IPS DF 6.9 (cell line): Measurements from ENCODE around the gene GLYATL1.
A peak's percentile ranks its signal among the peaks of the same experiment; 100 is the strongest.

Source experiments
- DNase-seq: peaks from one replicate; pipeline ENCODE4 v3.0.0-alpha.2; 2013; ENCODE audit warnings: low read depth, low spot score
- H3K27ac ChIP-seq: one replicate; pipeline ENCODE4 v1.5.1; 2013; ENCODE audit warnings: low read length, control low read depth
- H3K27me3 ChIP-seq: 2 replicates; pipeline ENCODE4 v1.6.1; 2013; ENCODE audit warnings: mild to moderate bottlenecking, low read length; ENCODE audit not compliant: control insufficient read depth, insufficient read depth
- H3K36me3 ChIP-seq: 2 replicates; pipeline ENCODE4 v1.6.1; 2013; ENCODE audit warnings: low read length; ENCODE audit not compliant: control insufficient read depth, insufficient read depth
- H3K4me1 ChIP-seq: 2 replicates; pipeline ENCODE4 v1.6.1; 2013; ENCODE audit warnings: low read length; ENCODE audit not compliant: control insufficient read depth, insufficient read depth
- H3K4me3 ChIP-seq: 2 replicates; pipeline ENCODE4 v1.5.1; 2013; ENCODE audit warnings: mild to moderate bottlenecking, low read length
- H3K9me3 ChIP-seq: 2 replicates; pipeline ENCODE4 v1.6.1; 2013; ENCODE audit warnings: low read length, inconsistent platforms; ENCODE audit not compliant: control insufficient read depth, insufficient read depth
- WGBS: extraction: QIAGEN DNeasy Blood & Tissue Kit; methylation state at CpG from one replicate; pipeline ENCODE4 v1.1.7; 2013; ENCODE audit warnings: mixed read lengths, missing lambda C conversion rate; ENCODE audit not compliant: insufficient read length, insufficient coverage; 5-methylcytosine and 5-hydroxymethylcytosine counted together

Gene GLYATL1

GRCh38 chr11:58939277-58939676 is at the start of gene GLYATL1:
Gene GLYATL1 (plus strand): TSS chr11:58939488. CDS start chr11:58947088, 7,600 bp downstream.
- no peaks in the 10 kb centered on the region for H3K9me3 ChIP-seq
- DNase-seq: no peak

GRCh38 chr11:58893899-58894298 is 45.4 kb upstream of the GLYATL1 start:
- Histone ChIP-seq H3K27ac (no peak overlapping the region), H3K9me3 (no peaks in the 10 kb centered on the region), H3K4me1 (no peaks in the 10 kb centered on the region), H3K4me3 (no peak overlapping the region), H3K36me3 (no peaks in the 10 kb centered on the region), H3K27me3 (no peaks in the 10 kb centered on the region; the same call in 1 of the 2 replicates)
- no CpG with 5 or more reads among the region's 2 CpGs for WGBS
- DNase-seq: no peak

More at GRCh38 chr11:58939277-58939676, at the start of gene GLYATL1:
- H3K27me3 ChIP-seq: no peaks in the 10 kb centered on the region
- no peaks in the 10 kb centered on the region for H3K4me1 ChIP-seq
- no peaks in the 10 kb centered on the region for H3K36me3 ChIP-seq
- WGBS: no CpG with 5 or more reads among the region's 4 CpGs
- H3K4me3 ChIP-seq: no peak within 1 kb of the TSS
- no peak within 1 kb of the TSS for H3K27ac ChIP-seq

- no CpG with 5 or more reads among the region's 1 CpG for WGBS
- no peak overlapping the region for H3K27ac ChIP-seq
- DNase-seq: no peak
- H3K27me3 ChIP-seq: no peaks in the 10 kb centered on the region; the same call in 1 of the 2 replicates
- no peaks in the 10 kb centered on the region for H3K36me3 ChIP-seq
- no peaks in the 10 kb centered on the region for H3K9me3 ChIP-seq
- H3K4me3 ChIP-seq: no peak overlapping the region
- peaks cover 3% of the 10 kb centered on the region; the same call in 1 of the 2 replicates for H3K4me1 ChIP-seq
These were observed 41.2 kb upstream of the GLYATL1 start for GRCh38 chr11:58898106-58898505.

GRCh38 chr11:58900479-58901420 is 38.5 kb upstream of the GLYATL1 start:
- no peaks in the 10 kb centered on the region; the same call in 1 of the 2 replicates for H3K27me3 ChIP-seq
- H3K9me3 ChIP-seq: no peaks in the 10 kb centered on the region
- peaks cover 3% of the 10 kb centered on the region; the same call in 1 of the 2 replicates for H3K4me1 ChIP-seq
- H3K27ac ChIP-seq: no peak overlapping the region
- H3K36me3 ChIP-seq: no peaks in the 10 kb centered on the region
- peak overlapping the region; percentile 9; the same call in 1 of the 2 replicates for H3K4me3 ChIP-seq
- peak; percentile 91 for DNase-seq
- WGBS: no CpG with 5 or more reads among the region's 36 CpGs

- H3K36me3 ChIP-seq: no peaks in the 10 kb centered on the region
- no peaks in the 10 kb centered on the region for H3K9me3 ChIP-seq
- no peak overlapping the region for H3K4me3 ChIP-seq
- DNase-seq: no peak
- H3K4me1 ChIP-seq: peaks cover 3% of the 10 kb centered on the region; the same call in 1 of the 2 replicates
- peaks cover 3% of the 10 kb centered on the region; the same call in 1 of the 2 replicates for H3K27me3 ChIP-seq
- WGBS: no CpG with 5 or more reads among the region's 1 CpG
- H3K27ac ChIP-seq: no peak overlapping the region
These were observed 36.4 kb upstream of the GLYATL1 start for GRCh38 chr11:58902881-58903280.

GRCh38 chr11:58905011-58905720 is 34.1 kb upstream of the GLYATL1 start:
- H3K27ac ChIP-seq: no peak overlapping the region
- H3K27me3 ChIP-seq: peaks cover 3% of the 10 kb centered on the region; the same call in 1 of the 2 replicates
- H3K36me3 ChIP-seq: no peaks in the 10 kb centered on the region
- no peaks in the 10 kb centered on the region for H3K9me3 ChIP-seq
- no CpG with 5 or more reads among the region's 41 CpGs for WGBS
- peaks cover 3% of the 10 kb centered on the region; the same call in 1 of the 2 replicates for H3K4me1 ChIP-seq
- DNase-seq: no peak
- peak overlapping the region; percentile 36; the same call in 1 of the 2 replicates for H3K4me3 ChIP-seq

GRCh38 chr11:58905721-58906547 is 33.4 kb upstream of the GLYATL1 start:
- peak overlapping the region; percentile 36; the same call in 1 of the 2 replicates for H3K4me3 ChIP-seq

GRCh38 chr11:58907780-58908179 is 31.5 kb upstream of the GLYATL1 start:
- Histone ChIP-seq H3K27ac (no peak overlapping the region), H3K4me3 (no peak overlapping the region), H3K4me1 (no peaks in the 10 kb centered on the region; the same call in 1 of the 2 replicates), H3K36me3 (no peaks in the 10 kb centered on the region), H3K9me3 (no peaks in the 10 kb centered on the region), H3K27me3 (peaks cover 3% of the 10 kb centered on the region; the same call in 1 of the 2 replicates)
- no CpG with 5 or more reads among the region's 3 CpGs for WGBS
- no peak for DNase-seq

More at GRCh38 chr11:58905721-58906547, 33.4 kb upstream of the GLYATL1 start:
- Histone ChIP-seq H3K4me1 (no peaks in the 10 kb centered on the region; the same call in 1 of the 2 replicates), H3K36me3 (no peaks in the 10 kb centered on the region), H3K9me3 (no peaks in the 10 kb centered on the region), H3K27ac (no peak overlapping the region), H3K27me3 (peaks cover 3% of the 10 kb centered on the region; the same call in 1 of the 2 replicates)
- no peak for DNase-seq
- WGBS: no CpG with 5 or more reads among the region's 33 CpGs

GRCh38 chr11:58912124-58912523 is 27.2 kb upstream of the GLYATL1 start:
- H3K9me3 ChIP-seq: no peaks in the 10 kb centered on the region; the same call in 1 of the 2 replicates
- DNase-seq: no peak
- H3K4me1 ChIP-seq: no peaks in the 10 kb centered on the region
- H3K27me3 ChIP-seq: no peaks in the 10 kb centered on the region
- H3K36me3 ChIP-seq: no peaks in the 10 kb centered on the region
- H3K4me3 ChIP-seq: no peak overlapping the region
- no peak overlapping the region for H3K27ac ChIP-seq
